ENCODE results near the gene MPPED1.

- TF ChIP-seq POLR2AphosphoS5 (IDR thresholded peaks at IDR 0.05; ENCODE audit: borderline replicate concordance, low read depth, low read length) (no peak), EZH2 (IDR thresholded peaks at IDR 0.05) (no peak), FOXP2 (optimal IDR thresholded peaks at IDR 0.05; ENCODE audit: control extremely low read depth, extremely low read length, insufficient read depth) (no peak)
These were observed 117.6 kb downstream of the MPPED1 start for GRCh38 chr22:43529461-43529860.
